ENCODE results near the gene AP4S1. TPM values are rescaled to one million over a fixed set of nuclear protein-coding genes. Genes with fewer than 3 reads are reported as not detected.

The AP4S1 gene
- total RNA-seq, 1 donor from 2014 or later, result 4.4 TPM

- DNase-seq (ENCODE audit: low read depth in 2 of 2), result no peak
These were observed 111.9 kb downstream of the AP4S1 start for GRCh38 chr14:31137214-31137889.

GRCh38 chr14:31138301-31138700, 112.9 kb downstream of the AP4S1 start:
- no peak for DNase-seq (ENCODE audit: low read depth in 2 of 2)

- DNase-seq (ENCODE audit: low read depth in 2 of 2), result no peak
These were observed 113.9 kb downstream of the AP4S1 start for GRCh38 chr14:31139301-31139847.

GRCh38 chr14:31142455-31143087, 117.1 kb downstream of the AP4S1 start:
- no peak for DNase-seq (ENCODE audit: low read depth in 2 of 2)

Other genes with a start within 250 kb of the AP4S1 start
- 1.5 and 7.2 TPM in 2 replicates for gene COCH, start 151.1 kb upstream of the AP4S1 start, total RNA-seq
- gene STRN3, start 730 bp downstream of the AP4S1 start, total RNA-seq, result 43.2 and 45.7 TPM in 2 replicates
- 257 and 258 TPM in 2 replicates for gene HECTD1, start 182.1 kb downstream of the AP4S1 start, total RNA-seq

All from dermis microvascular lymphatic vessel endothelial cell (primary cell).